ENCODE measurements around the gene PCDHGB1. TPM values are rescaled to one million over a fixed set of nuclear protein-coding genes. Genes with fewer than 3 reads are reported as not detected.
A peak's percentile ranks its signal among the peaks of the same experiment; 100 is the strongest.

Gene PCDHGB1
- total RNA-seq (2021; ENCODE audit: unreplicated experiment) (2.0 TPM), Bru-seq, nascent RNA (percentile 40 among the genes with signal in this experiment), BruChase-seq, experiment 1, labeled RNA remaining after a 2-hour chase (percentile 53 among the genes with signal in this experiment), BruChase-seq, experiment 2, labeled RNA remaining after a 6-hour chase (percentile 66 among the genes with signal in this experiment)
- polyA plus RNA-seq (2012; ENCODE audit: insufficient read length): 1.7 TPM
- long read RNA-seq, partial matches to known transcripts: 0 of 2 reads
- long read RNA-seq, other reads (novel, unspliced or antisense): 0 of 2 reads

- POLR2A ChIA-PET: no interaction called here
- CTCF ChIA-PET: interaction anchor here (0.6 to 1.8 kb wide), 8 partner anchors 14 to 213 kb away, joined by 3 to 10 read pairs (median 4); partner anchors contain the start of genes PCDHB14, PCDHGA10, PCDHGA5 and PCDHGB7
- H3K36me3 ChIP-seq (ENCODE audit: control insufficient read depth, insufficient read depth, low read length): no peaks in the 10 kb centered on the region
- 0 out of 4 replicates have a peak, but pooled peaks of 1 of the 2 experiments have one; percentile 13 for TF ChIP-seq REST (IDR thresholded peaks at IDR 0.05; ENCODE audit: insufficient read depth in 1 of 2, low read depth in 2 of 2, low read length in 1 of 2)
- no peak for TF ChIP-seq POLR2AphosphoS5 (IDR thresholded peaks at IDR 0.05; ENCODE audit: low read depth, low read length)
- TF ChIP-seq CTCF (IDR thresholded peaks at IDR 0.05): peak; percentile 81
- H3K27me3 ChIP-seq (ENCODE audit: control insufficient read depth, insufficient read depth, low read length): no peaks in the 10 kb centered on the region; the same call in 1 of the 2 replicates
- H3K4me3 ChIP-seq (ENCODE audit: low read depth in 2 of 2, low read length in 2 of 2): peak within 1 kb of the TSS; percentile 51 to 68
- ATAC-seq (peak; percentile 97), DNase-seq (ENCODE audit: low read depth, low spot score) (no peak)
- H3K9me3 ChIP-seq (ENCODE audit: control insufficient read depth, insufficient read depth, low read depth, low read length): no peaks in the 10 kb centered on the region
- peak within 1 kb of the TSS; percentile 5; the same call in 1 of the 2 replicates for H3K27ac ChIP-seq (ENCODE audit: low read length)
- in situ Hi-C loops (cut with HindIII; ENCODE audit: low pct_unique_long_range_greater_than_20kb, low sequenced_read_pairs): loop anchor here (25.0 kb wide), 1 partner anchor 163 kb away; the partner anchor contains the start of genes PCDHB10, PCDHB11, PCDHB16 and PCDHB8
- no peaks in the 10 kb centered on the region for H3K4me1 ChIP-seq (ENCODE audit: control insufficient read depth, insufficient read depth, low read length)
- intact Hi-C loops (cut with micrococcal nuclease; ENCODE audit: unreplicated experiment): loop anchor here (10.0 kb wide), 1 partner anchor 175 kb away; no protein-coding TSS in a partner anchor
- BruUV-seq (replicated peaks): no TSS peak
Measured at GRCh38 chr5:141349917-141350619, at the start of gene PCDHGB1. Gene PCDHGB1, plus strand, starts transcription at chr5:141350099. Its CDS starts 162 bp downstream, at chr5:141350261.

GRCh38 chr5:141303756-141304155 lies 46.1 kb upstream of the PCDHGB1 start, which contains the start of gene SLC25A2:
Gene SLC25A2, minus strand, starts transcription at chr5:141304049. Its CDS starts 184 bp downstream, at chr5:141303865.
- no peaks in the 10 kb centered on the region; the same call in 1 of the 2 replicates for H3K36me3 ChIP-seq (ENCODE audit: control insufficient read depth, insufficient read depth, low read length)
- peaks cover 27% of the 10 kb centered on the region for H3K9me3 ChIP-seq (ENCODE audit: control insufficient read depth, insufficient read depth, low read depth, low read length)
- H3K27ac ChIP-seq (ENCODE audit: low read length): no peak within 1 kb of the TSS
- POLR2A ChIA-PET: no interaction called here
- H3K4me1 ChIP-seq (ENCODE audit: control insufficient read depth, insufficient read depth, low read length): no peaks in the 10 kb centered on the region
- DNase-seq (ENCODE audit: low read depth, low spot score): no peak
- H3K27me3 ChIP-seq (ENCODE audit: control insufficient read depth, insufficient read depth, low read length): no peaks in the 10 kb centered on the region
- no peak for TF ChIP-seq CTCF (IDR thresholded peaks at IDR 0.05)
- no peak for TF ChIP-seq POLR2AphosphoS5 (IDR thresholded peaks at IDR 0.05; ENCODE audit: low read depth, low read length)
- no peak for TF ChIP-seq REST (IDR thresholded peaks at IDR 0.05; ENCODE audit: insufficient read depth in 1 of 2, low read depth in 2 of 2, low read length in 1 of 2)
- TF ChIP-seq TCF7L2 (IDR thresholded peaks at IDR 0.05; ENCODE audit: low read depth, low read length): no peak
- no peak for TF ChIP-seq SIN3A (IDR thresholded peaks at IDR 0.05; ENCODE audit: borderline replicate concordance, insufficient read depth, low read depth, low read length)
- in situ Hi-C loops (cut with HindIII; ENCODE audit: low pct_unique_long_range_greater_than_20kb, low sequenced_read_pairs) (no loop called here), intact Hi-C loops (cut with micrococcal nuclease; ENCODE audit: unreplicated experiment) (no loop called here)
- H3K4me3 ChIP-seq (ENCODE audit: low read depth in 2 of 2, low read length in 2 of 2): no peak within 1 kb of the TSS
- no peak for ATAC-seq
- no TSS peak for BruUV-seq (replicated peaks)
- CTCF ChIA-PET: no interaction called here
